ENCODE data around the gene CDK18.

Gene CDK18

DNA sequence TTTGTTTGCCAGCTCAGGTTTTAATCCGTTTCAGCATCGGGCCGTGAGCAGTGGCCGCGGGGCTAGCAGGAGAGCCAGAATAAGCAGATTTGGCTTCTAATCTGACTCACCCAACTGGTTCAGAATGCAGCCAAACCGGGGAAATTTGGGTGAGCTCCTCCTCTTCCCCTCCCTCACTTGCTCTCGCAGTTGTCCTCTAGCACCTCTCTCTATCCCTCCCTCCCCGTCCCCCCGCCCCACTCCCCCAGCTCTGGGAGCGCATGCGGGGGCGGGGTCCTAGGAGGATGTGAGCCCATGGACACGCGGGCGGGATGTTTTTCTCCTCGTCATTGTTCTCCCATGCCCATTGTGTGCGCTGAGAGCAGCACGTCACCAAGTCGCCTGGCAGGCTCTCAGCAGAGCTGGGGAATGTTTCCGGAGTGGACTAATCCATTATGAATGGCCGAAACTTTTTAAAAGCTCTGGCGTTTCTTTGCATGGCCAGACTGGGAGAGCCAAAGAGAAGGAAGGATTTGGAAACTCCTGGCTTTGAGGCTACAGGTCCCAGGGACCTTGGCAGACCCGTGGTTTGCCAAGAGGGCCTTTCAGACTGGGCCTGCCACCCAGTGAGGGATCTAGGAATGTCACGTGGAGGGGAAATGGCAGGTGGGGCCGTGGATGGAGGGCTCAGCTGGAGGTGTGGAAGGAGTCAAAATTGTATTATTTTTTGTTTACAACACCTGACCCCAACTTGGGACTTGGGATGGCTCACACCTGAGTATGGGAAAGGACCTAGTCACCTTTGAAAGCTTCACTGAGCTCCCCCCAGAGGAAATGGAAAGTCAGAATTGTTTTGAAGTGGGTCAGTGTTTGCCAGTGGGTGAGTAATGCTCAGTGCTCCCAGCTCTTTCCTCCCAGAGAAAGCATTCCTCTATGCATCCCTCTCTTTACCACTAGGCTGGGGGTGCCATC, 39.2 kb downstream of the CDK18 start:
- no peak for TF ChIP-seq CTCF (IDR thresholded peaks at IDR 0.05)

DNA sequence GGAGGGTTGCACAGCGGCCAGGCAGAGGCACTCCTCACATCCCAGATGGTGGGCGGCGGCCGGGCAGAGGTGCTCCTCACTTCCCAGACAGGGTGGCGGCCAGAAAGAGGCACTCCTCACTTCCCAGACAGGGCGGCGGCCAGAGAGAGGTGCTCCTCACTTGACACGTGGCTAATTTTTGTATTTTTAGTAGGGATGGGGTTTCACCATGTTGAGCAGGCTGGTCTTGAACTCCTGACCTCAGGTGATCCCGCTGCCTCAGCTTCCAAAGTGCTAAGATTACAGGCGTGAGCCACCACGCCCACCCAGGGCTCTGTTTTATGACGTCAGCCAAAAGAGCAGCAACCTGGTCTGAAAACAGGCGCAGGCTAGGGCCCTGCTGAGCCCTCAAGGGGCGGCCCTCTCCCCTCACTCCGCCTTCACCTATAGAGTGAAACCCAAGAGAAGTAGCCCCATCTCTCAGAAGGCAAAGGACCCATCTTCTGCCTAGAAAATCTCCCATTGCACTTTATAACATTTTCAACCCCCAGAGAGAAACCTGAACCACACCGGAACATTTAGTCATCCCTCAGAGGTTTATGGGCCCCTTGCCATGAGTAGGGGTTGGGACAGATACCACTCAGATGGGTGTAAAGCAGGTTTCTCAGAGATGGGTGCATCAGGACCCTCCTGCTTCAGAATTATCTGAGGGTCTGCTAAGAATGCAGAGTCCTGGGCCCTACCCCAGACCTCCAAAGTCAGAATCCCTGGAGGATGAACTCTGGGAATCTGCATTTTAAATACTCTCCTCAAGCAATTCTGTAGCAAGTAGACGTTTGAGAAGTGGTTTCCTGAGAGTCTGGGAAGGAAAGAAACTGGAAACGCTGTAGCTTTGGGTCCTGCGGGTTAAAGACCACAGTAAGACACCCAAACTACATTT, 40.8 kb downstream of the CDK18 start:
- no peak for TF ChIP-seq CTCF (IDR thresholded peaks at IDR 0.05)

DNA sequence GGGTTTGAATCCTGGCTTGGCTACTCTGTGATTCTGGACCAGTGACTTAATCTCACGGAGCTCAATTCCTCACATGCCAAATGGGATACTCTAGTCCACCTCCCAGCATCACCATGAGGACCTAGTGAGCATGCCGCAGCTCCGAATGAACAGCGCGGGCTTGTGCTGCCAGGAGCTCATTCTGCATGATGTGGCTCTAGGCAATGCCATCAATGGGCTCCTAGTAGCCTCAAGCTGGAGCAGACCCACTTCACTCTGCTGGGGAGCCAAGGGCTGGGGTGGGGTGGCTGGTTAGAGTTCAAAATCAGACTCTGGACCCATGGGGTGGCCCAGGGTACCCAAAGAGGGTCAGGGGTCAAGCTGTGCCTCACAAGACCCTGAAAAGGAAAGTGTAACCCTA, 41.5 kb downstream of the CDK18 start:
- no peak for TF ChIP-seq CTCF (IDR thresholded peaks at IDR 0.05)

GRCh38 chr1:205546541-205546940, 42.1 kb downstream of the CDK18 start:
- no peak for TF ChIP-seq CTCF (IDR thresholded peaks at IDR 0.05)

DNA sequence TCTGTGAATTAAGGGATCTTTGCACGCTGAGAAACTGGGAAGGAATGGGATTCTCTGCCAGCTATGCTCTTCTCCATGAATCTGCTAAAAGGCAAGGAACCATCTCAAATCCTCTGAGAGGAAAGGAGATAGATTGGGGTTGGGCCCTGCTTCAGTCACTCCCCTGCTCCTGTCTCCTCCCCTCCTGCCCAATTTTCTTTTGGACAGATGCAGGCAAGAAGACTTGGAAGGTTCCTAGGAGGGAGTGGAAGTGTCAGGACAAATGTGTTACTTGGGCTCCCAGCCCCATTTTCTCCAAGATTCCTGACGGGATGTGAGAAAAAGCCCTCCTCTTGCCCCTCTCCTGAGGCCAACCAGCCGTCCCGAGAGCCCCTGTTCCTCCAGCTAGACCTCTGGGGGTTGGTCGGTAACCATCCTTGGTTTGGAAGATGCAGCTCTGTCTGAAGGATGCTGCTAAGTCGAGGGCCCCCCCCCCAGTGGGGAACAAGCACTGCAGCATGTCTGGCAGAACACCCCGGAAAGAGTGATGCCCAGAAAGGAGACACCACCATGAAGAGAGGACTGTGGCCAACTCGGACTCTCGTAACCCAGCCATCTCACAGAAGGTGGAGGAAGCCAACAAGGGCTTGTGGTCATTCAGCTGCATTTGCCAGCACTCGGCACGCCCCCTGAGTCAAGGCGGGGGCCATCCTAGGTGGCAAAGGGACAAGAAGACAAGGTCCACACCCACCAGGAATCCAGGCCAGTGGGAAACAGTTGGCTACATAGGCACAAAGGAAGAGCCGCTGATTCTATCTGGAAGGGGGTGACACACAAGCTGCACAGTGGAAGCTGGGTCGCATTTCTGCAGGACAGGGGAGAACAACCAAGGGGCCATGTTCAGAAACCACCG, 43.7 kb downstream of the CDK18 start:
- TF ChIP-seq CTCF (IDR thresholded peaks at IDR 0.05) = no peak

GRCh38 chr1:205554026-205554811, 49.8 kb downstream of the CDK18 start:
- TF ChIP-seq CTCF (IDR thresholded peaks at IDR 0.05) = no peak

All from LNCAP (cell line).